Breast epithelium (tissue), 3 donors: Measurements from ENCODE around the gene CLDN15.

ENCODE experiments used
- POLR2AphosphoS5 ChIP-seq, 3 donors: sonication (generic); formaldehyde crosslinking; IDR thresholded peaks; one replicate each; pipeline ENCODE4 v1.6.1; 2017; ENCODE audit warnings: antibody characterized with exemption in 3 of 3
- TF ChIP-seq, protein P1 (sequence below), 3 donors: fragments of 450-650 bp; IDR thresholded peaks; one replicate each; pipeline ENCODE4 v1.5.1; 2016 to 2017; ENCODE audit warnings: antibody characterized with exemption in 3 of 3, mild to moderate bottlenecking in 3 of 3, moderate library complexity in 3 of 3

DNA sequence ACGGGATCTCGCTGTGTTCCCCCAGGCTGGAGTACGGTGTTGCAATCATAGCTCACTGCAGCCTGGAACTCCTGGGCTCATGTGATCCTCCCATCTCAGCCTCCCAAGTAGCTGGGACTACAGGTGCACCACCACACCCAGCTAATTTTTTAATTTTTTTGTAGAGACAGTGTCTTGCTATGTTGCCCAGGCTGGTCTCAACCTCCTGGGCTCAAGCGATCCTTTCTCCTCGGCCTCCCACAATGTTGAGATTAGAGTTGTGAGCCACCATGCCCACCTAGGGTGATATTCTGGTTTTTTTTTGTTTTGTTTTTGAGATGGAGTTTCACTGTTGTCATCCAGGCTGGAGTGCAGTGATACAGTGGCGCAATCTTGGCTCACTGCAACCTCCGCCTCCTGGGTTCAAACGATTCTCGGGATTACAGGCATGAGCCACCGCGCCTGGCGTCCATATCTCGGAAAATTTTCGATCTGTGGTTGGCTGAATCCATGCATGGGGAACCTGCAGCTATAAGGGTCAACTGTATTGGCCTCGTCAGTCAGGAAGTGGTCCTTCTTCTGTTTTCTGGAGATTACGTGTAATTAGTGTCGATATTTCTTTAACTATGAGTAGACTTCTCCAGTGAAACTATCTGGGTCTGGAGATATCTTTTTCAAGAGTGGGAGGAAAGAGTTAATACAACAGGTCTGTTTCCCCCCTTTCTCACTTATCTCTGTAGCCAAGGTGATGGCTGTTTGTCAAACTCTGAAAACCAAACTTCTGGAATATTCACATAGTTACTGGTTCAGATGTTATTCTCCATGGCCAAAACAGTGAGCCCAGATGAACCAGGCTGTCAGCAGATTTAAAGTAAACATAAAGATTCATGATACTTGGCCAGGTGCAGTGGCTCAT is 28.3 kb upstream of the CLDN15 start:
- TF ChIP-seq POLR2AphosphoS5 (IDR thresholded peaks at IDR 0.05) = no peak
- TF ChIP-seq, protein P1, sequence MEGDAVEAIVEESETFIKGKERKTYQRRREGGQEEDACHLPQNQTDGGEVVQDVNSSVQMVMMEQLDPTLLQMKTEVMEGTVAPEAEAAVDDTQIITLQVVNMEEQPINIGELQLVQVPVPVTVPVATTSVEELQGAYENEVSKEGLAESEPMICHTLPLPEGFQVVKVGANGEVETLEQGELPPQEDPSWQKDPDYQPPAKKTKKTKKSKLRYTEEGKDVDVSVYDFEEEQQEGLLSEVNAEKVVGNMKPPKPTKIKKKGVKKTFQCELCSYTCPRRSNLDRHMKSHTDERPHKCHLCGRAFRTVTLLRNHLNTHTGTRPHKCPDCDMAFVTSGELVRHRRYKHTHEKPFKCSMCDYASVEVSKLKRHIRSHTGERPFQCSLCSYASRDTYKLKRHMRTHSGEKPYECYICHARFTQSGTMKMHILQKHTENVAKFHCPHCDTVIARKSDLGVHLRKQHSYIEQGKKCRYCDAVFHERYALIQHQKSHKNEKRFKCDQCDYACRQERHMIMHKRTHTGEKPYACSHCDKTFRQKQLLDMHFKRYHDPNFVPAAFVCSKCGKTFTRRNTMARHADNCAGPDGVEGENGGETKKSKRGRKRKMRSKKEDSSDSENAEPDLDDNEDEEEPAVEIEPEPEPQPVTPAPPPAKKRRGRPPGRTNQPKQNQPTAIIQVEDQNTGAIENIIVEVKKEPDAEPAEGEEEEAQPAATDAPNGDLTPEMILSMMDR (IDR thresholded peaks at IDR 0.05) = no peak
